NCI-H2196 treated with DMSO at 0.1 percent for 48 hours (cell line): Measurements from ENCODE around the gene PLXNA4.
"Not testable (repeated sequence)": the region's sequence is repeated elsewhere in the genome, so short reads cannot be mapped to it uniquely, and the experiment has no call there.

Experiments used
- DNase-seq: peaks from one replicate; lab custom pipeline; 2025; ENCODE audit not compliant: unreplicated experiment; lab: John Stamatoyannopoulos, UW

The PLXNA4 gene

DNA sequence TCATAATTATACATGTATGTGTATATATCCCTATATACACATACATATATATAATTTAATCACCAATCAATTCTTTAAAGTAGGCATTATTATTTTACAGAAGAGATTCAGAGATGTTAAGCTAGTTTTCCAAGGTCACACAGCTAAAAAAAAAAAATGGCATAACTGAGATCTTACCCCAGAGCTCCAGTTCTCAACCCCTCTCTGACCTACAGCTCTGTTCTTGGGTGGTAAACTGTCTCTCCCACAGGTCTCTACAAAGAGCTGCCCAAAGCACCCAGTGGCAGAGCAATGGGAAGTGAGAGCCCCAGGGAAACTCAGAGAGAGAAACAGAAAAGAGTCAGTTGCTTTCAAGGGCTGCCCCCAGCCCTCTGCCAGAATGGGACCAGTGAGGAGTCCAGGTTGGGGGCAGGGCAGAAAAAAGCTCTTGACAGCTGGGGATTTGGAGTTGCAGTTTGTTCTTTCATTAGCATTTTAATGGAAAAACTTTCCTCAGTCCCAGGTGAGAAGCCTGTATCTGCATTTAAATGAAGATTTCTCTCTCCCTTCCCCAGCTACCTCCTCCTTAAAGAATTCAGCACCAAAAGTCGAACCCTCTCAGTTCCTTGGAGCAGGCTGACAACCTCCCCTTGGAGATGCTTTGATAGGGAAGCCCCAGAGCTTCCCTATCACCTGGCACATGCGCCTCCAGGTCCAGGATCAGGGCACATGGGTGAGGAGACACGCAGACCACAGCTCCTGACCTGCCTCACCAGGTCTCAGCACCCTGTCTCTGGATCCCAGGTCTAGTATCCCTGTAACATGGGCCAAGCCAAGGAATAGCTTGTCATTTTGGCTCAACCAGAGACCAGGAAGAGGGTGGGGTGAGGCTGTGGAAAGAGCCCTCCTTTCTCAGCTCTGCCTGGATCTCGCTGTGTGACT lies 388.1 kb downstream of the PLXNA4 start:
- DNase-seq, result no peak

DNA sequence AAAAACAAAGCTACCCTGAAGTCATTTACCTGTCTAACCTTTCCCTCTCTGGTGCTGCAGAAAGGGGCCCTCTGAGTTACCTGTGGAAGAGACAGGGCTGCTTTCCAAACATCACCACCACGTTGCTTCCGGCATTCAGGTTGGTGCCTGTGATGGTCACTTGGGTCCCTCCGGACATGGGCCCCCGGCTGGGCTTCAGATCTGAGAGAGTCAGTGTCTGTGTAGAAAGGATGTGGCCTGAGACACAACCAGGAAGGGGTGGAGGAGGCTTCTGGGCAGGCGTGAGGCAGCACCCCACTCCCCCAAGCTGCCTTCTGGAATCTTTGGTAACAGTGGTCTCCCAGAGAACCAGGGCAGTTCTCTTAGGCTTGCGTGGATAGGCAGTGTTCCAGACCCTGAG lies 388.9 kb downstream of the PLXNA4 start:
- no peak for DNase-seq

DNA sequence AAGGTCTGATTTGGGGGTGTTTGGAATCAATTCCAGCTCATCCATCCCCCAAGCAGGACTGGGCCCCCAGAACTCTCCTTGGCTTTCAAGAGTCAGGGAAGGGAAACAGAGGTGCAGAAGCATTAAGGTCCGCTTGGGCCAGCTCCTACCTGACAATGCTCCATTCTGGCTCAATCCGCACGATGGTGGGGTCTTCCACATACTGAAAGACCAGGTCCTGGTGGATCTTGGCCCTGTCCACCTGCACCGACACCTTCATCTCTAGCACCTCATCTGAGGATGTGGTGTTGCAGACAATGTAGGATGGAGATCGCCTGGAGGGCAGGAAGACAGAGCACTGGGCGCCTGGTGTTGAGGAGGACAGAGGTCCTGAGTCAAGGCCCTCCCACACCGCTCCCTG lies 391.1 kb downstream of the PLXNA4 start:
- DNase-seq, result no peak

DNA sequence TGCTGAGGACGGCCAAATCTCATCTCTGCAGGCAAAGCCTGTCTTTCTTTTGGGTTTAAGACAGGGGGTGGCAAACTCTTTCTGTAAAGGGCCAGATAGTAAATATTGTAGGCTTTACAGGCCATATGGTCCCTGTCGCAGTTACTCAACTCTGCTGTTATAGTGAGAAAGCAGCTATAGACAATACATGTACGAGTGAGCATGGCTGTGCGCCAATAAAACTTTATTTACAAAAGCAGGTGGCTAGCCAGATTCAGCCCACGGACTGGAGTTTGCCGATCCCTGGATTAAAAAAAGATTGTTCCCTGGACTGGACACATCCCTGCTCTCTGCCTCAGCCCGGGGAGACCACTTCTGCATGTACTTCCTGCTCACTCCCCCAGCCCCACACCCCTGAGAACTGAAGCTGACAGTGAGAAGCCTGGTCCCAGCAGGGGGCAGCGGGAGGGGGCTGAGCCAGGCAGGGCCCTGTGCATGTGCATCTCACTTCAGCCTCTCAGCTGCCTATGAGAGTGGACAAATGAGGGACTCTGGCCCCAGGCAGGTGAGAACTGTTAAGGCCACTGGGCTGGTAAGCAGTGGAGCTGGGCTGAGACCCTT lies 392.4 kb downstream of the PLXNA4 start:
- DNase-seq, result no peak

DNA sequence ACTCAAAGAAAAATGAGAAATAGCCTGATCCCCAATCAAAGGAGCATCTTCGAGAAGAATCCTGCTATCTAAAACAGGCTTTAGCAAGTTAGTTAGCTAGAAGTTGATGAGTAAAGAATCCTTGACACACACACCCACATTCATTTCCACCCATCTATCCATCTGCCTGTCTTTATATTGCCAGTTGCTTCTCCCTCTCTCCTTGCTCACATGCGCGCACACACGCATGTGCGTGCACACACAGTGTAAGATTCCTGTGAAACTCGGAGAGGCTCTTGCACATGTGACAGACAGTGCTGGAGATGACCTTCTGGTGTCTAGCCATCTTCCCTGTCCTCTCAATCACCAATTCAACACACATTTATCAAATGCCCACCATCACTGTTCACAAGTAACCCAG lies 393.3 kb downstream of the PLXNA4 start:
- no peak for DNase-seq

DNA sequence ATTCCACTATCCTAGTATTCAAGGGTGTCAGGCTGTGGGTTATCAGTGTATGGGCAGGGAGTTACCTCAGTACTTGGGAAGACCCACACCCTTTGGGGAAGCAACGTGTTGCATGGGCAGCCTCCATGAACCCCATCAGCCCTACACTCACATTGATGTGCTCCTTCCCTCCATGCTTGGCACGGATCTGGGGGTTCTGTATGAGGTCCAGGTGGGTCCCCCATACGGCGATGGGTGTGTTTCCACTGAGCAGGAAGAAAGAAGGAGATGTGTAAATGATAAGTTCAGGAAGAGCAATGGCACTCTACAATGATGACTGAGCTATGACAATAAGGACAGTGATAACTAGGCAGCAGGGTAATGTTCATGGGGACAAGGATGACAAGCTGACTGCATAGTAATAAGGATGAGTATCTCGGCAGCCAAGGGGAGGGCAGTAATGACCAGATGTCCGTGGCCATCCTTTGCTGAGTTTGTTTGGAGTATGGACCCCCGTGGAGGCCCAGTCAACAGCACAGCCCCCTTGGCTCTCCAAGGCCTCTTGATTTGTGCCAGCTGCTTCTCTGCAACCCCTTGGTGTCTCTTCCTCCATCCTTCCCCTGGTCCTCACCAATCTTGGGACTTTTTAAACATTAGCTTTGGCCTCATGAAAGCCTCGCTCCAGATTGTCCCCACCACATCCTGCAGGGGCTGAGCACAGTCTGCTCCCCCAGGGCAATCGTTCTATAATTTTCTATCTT lies 394.2 kb downstream of the PLXNA4 start:
- no peak for DNase-seq

DNA sequence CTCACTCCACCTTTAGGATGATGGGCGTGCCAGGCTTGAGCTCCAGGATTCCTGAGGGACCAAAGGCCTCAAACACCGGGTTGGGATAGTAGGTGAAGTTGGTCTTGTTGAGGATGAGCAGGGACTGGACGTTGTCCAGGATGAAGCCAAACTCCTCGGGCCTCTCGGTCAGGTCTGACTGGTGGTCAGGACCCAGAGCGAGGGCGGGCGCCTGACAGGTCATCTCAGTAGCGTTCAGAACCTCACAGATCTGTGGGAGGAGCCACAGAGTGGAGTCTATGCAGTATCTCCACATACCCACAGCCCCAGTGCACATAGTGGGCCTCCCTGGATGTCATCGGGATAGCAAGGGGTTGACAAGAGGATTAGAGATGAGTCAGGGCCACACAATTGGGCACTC lies 394.9 kb downstream of the PLXNA4 start:
- no peak for DNase-seq

DNA sequence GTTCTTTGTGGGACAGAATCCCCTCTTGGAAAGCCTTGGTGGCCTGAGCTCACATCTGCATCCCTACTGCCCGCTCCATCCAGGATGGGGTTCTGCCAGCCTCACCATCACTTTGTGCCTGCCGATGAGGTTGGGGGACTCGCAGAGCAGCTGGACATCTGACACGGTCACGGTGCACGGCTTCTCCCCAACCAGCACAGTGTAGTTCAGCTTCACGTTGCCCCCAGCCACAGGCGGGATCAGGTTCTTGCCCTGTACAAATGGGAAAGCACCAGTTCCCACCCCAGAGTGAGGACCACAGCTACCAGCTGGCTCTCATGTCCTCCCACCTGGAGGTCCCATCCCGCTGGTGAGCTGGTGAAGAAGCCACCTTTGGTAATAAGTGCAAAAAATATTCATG lies 395.8 kb downstream of the PLXNA4 start:
- DNase-seq, result no peak

DNA sequence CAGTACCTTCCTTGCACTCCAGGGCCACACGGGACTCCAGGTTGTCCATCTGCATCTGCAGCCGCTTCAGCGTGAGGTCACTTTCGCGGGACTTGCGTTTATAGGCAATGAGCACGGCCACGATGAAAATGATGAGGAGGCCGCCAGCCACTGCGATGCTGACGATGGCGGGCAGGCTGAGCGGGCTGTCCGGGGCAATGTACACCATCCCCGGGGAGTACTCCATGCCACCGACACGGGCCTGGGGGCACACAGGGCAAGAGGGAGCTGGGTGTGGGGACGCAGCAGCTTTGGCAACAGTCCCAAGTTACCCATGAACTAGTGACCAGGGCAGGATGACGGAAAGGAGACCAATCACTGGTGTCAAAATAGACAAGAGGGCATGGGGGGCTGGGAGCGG lies 396.6 kb downstream of the PLXNA4 start:
- DNase-seq, result no peak

DNA sequence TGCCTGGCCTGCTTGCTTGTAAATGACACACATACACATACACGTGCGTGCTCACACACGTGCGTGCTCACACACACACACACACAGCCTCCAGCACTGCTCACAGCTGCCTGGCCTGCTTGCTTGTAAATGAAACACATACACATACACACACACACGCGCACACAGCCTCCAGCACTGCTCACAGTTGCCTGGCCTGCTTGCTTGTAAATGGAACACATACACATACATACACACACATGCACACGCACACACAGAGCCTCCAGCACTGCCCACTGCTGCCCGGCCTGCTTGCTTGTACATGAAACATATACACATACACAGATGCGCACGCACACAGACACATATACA lies 397.2 kb downstream of the PLXNA4 start:
- DNase-seq, result no peak

DNA sequence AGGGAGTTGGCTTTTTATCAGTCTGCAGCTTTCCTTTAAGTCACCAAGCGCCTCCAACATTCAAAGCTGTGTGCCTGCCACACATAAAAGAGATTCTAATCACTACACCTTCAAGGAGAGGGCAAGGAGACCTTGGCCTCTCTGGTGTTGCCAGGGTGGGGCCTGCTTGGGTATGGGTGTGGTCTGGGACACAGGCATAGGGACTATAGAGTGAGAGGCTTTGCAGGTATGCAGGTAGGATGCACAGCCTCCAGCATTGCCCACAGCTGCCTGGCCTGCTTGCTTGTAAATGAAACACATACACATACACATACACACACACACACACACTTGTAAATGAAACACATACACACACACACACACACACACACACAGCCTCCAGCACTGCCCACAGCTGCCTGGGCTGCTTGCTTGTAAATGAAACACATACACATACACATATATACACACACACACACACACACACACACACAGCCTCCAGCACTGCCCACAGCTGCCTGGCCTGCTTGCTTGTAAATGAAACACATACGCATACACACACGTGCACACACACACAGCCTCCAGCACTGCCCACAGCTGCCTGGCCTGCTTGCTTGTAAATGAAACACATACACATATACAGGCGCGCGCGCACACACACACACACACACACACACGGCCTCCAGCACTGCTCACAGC lies 397.7 kb downstream of the PLXNA4 start:
- not testable (repeated sequence) for DNase-seq

DNA sequence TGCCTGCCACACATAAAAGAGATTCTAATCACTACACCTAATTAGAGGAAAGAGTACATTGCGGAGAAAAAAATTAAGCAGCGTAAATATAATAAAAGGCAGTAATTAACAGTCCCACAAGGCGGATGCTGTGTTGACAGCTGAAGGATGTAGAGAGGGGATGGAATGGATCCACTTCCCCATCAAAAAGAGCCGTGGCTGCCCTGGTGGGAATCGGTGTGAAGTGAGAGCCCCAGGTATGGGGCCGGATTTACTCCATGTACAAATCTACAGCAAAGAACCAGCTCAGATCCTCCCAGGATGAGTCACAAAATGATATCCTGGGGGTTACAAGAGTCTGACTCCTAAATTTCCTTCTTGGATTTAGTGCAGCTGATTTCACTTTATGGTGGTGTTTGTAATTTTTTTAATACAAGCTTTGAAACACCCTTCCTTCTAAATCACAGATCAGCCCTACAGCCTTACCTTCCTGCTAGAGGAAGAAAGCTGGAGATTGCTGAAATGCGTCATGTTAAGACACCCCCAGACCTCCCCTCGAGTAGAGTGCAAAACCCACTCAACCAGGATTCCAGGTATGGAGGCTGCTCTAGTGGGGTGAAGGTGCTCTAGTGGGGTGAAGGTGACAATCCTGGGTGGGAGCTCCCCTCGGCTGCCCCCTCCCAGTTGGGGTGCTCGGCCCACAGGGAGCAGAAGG lies 398.4 kb downstream of the PLXNA4 start:
- DNase-seq, result no peak

DNA sequence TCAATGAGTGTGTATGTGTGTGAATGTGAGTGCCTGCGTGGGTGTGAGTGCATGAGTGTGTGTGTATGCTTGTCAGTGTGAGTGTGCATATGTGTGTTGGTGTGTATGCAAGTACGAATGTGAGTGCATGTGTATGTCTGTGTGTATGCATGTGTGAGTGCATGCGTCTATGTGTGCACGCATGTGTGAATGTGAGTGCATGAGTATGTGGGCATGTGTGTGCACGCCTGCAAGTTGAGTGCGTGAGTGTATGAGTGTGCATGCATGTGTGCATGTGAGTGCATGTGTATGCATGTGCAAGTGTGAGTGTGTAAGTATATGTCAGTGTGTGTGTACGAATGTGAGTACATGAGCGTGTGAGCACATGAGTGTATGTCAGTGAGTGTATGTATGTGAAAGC lies 399.6 kb downstream of the PLXNA4 start:
- DNase-seq, result no peak

DNA sequence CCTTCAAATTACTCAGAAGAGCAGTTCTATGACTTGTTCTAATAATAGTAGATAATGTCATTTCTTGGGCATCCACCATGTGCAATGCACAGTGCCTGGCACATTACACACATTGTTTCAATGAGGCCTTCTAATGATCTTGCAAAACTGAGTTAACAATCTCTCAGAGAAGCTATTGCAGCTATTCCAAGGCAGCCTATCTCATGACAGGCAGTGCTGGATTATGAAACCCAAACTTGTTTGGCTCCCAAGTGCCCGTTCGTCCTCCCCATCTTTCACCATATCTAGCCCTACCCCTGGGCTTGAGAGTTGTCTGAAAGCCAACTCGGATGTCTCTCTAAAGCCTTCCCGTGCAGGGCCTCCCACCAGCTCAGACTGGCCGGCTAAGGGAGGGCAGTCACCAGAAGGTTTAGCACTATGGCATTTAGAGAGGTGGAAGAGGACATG lies 405.1 kb downstream of the PLXNA4 start:
- DNase-seq, result no peak

DNA sequence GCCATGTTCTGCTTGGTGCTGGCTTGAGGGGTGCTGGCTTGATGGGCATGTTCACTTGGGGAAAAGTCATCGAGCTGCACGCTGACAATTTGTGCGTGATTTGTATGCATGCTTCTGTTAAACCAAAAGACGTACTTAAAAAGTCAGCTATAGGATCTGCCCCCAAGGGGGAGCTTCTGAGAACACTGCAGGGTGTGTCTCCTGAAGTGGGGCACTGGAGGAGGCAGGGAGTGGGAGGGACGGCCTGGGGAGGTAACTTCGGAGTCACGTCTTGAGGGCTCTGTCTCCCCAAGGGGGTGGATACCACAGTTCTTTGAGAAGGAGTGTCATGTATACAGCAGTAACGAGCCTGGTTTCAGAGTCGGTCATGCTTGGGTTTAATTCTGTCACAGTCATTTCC lies 406.5 kb downstream of the PLXNA4 start:
- no peak for DNase-seq

DNA sequence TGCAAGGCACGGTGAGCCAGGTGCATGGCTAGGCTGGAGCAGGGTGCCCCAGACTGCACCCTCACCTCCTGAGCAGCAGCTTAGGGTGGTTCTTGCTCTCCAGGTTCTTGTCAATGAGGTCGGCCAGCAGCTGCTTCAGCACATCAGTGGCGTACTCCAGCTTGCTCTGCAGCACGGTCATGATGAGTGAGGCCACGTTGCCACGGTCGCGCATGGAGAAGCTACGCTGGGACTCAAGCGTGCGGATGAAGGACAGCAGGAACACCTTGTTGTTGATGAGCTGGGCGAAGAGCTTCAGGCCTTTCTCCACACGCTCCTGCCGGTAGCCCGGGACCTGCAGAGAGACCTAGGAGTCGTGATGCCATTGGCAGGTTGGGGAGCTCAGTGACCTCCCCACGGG lies 408.0 kb downstream of the PLXNA4 start:
- no peak for DNase-seq

DNA sequence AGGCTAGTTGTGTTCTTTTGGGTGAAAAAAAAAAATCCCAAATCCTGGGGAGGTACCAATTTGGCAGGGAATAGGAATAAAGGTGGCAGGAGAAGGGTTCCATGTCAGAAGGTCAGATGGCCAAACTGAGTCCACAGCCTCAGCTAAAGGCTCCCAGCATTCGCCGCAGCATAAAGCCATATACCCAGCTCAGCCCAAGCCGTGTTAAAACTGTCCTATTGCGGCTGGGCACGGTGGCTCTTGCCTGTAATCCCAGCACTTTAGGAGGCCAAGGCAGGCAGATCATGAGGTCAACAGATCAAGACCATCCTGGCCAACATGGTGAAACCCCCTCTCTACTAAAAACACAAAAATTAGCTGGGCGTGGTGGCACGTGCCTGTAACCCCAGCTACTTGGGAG lies 410.6 kb downstream of the PLXNA4 start:
- not testable (repeated sequence) for DNase-seq

DNA sequence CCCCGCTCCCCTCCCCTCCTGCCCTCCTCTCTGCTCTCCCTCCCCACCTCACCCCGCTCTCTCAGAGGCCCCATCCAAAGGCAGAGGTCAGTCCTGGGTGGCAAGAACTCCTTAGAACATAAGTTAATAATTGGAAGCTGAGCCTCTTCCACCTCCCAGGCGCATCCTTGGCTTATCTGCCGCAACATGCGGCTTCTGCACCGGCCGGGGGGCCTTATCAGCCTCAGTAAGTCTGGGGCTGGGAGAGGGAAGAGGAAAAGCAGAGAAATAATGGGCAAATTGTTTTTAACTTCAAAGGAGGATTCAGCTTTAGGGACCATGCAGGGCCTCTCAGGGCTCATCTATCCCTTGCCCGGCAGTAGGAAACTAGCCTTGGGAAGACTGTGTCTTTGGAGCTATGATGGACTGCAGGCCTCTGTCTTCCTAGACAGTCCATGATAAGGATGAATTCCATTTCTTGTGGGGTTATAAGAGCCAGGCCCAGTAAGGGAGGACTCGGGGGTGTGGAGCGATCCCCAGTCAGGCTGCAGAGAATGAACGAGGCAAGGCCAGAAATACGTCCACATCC lies 411.6 kb downstream of the PLXNA4 start:
- no peak for DNase-seq

DNA sequence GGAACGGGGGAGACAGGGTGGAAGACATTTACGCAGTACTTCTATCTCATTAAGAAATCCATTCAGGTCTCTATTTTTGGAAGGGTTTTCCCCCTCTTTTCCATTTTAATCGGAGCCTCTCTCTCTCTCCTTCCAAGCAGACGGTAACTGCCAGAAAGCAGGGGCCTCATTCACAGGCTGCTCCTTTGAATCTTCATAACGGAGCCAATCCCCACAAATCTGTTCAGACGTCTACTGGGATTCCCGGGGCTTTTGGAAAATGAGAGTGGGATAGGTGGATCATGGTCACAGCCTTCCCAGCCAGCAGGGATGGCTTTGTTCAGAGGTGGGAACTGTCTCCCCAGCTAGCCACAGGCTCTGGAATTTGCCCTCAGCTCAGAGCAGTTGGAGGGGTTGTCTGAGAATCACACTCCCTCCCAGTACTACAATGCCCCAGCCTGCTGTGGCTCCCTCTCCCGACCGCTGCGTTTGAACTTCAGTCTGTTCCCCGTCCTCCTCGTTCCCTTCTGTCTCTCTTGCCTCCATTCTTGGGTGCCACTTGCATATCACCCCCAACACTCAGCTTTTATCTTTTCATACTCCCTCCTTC lies 413.6 kb downstream of the PLXNA4 start:
- DNase-seq, result no peak

DNA sequence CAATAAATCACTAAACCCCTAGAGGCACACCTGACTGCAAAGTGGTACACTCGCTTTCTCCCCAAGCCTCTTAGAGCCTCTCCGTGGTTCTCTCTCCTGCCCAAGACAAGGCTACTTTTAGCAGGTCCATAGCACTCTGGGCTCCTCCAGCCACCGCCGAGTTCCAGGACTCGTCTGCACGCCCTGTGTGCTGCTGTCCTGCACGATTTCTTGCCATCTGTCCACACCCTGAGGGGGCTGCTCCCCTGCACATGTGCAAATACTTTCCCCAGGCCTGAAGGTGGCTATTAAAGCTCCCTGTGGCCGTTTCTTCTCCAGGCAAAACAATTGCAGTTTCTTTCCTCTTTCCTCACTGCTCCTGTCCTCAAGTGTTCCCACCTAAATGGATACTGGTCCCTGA lies 414.3 kb downstream of the PLXNA4 start:
- no peak for DNase-seq
